ENCODE results near the gene RFC5.
"Not testable (repeated sequence)": the region's sequence is repeated elsewhere in the genome, so short reads cannot be mapped to it uniquely, and the experiment has no call there.

The RFC5 gene

GRCh38 chr12:117994551-117995438 is 21.7 kb upstream of the RFC5 start:
- Mint-ChIP-seq H3K36me3 (no peaks in the 10 kb centered on the region), H3K27me3 (no peaks in the 10 kb centered on the region), H3K9me3 (peaks cover 1% of the 10 kb centered on the region), H3K4me1 (no peaks in the 10 kb centered on the region), H3K4me3 (no peak overlapping the region), H3K27ac (no peak overlapping the region)
- CTCF ChIA-PET = no interaction called here
- no peak for DNase-seq

- DNase-seq = no peak
- no peak overlapping the region for H3K4me3 Mint-ChIP-seq
- peaks cover 1% of the 10 kb centered on the region for H3K9me3 Mint-ChIP-seq
- CTCF ChIA-PET = no interaction called here
- H3K36me3 Mint-ChIP-seq = no peaks in the 10 kb centered on the region
- no peaks in the 10 kb centered on the region for H3K4me1 Mint-ChIP-seq
- H3K27ac Mint-ChIP-seq = no peak overlapping the region
- peaks cover 3% of the 10 kb centered on the region for H3K27me3 Mint-ChIP-seq
These were observed 17.8 kb upstream of the RFC5 start for GRCh38 chr12:117998719-117999118.

- H3K4me3 Mint-ChIP-seq, H3K4me1 Mint-ChIP-seq, DNase-seq, CTCF ChIA-PET, H3K27ac Mint-ChIP-seq, H3K27me3 Mint-ChIP-seq, H3K36me3 Mint-ChIP-seq, H3K9me3 Mint-ChIP-seq: not testable (repeated sequence)
These were observed 16.7 kb upstream of the RFC5 start for GRCh38 chr12:117999806-118000205.

GRCh38 chr12:118010903-118011302 is 5.6 kb upstream of the RFC5 start:
- CTCF ChIA-PET = no interaction called here
- H3K36me3 Mint-ChIP-seq = no peaks in the 10 kb centered on the region
- DNase-seq = no peak
- H3K27ac Mint-ChIP-seq = no peak overlapping the region
- peaks cover 14% of the 10 kb centered on the region for H3K27me3 Mint-ChIP-seq
- peaks cover 1% of the 10 kb centered on the region for H3K4me1 Mint-ChIP-seq
- peaks cover 4% of the 10 kb centered on the region for H3K9me3 Mint-ChIP-seq
- H3K4me3 Mint-ChIP-seq = no peak overlapping the region

GRCh38 chr12:118011377-118011776 is 5.1 kb upstream of the RFC5 start:
- Mint-ChIP-seq H3K27me3 (peaks cover 16% of the 10 kb centered on the region), H3K4me3 (no peak overlapping the region), H3K4me1 (peaks cover 6% of the 10 kb centered on the region), H3K9me3 (peaks cover 4% of the 10 kb centered on the region), H3K36me3 (no peaks in the 10 kb centered on the region), H3K27ac (no peak overlapping the region)
- CTCF ChIA-PET = no interaction called here
- DNase-seq = no peak

- CTCF ChIA-PET = no interaction called here
- H3K27me3 Mint-ChIP-seq = peaks cover 19% of the 10 kb centered on the region
- peaks cover 4% of the 10 kb centered on the region for H3K9me3 Mint-ChIP-seq
- no peak overlapping the region for H3K4me3 Mint-ChIP-seq
- H3K36me3 Mint-ChIP-seq = no peaks in the 10 kb centered on the region
- DNase-seq = no peak
- no peak overlapping the region for H3K27ac Mint-ChIP-seq
- peaks cover 10% of the 10 kb centered on the region for H3K4me1 Mint-ChIP-seq
These were observed 4.5 kb upstream of the RFC5 start for GRCh38 chr12:118011961-118012360.

GRCh38 chr12:118013283-118013682 is 3.2 kb upstream of the RFC5 start:
- H3K9me3 Mint-ChIP-seq = peaks cover 4% of the 10 kb centered on the region
- peaks cover 23% of the 10 kb centered on the region for H3K4me1 Mint-ChIP-seq
- H3K4me3 Mint-ChIP-seq = no peak overlapping the region
- CTCF ChIA-PET = no interaction called here
- H3K36me3 Mint-ChIP-seq = peaks cover 6% of the 10 kb centered on the region
- H3K27me3 Mint-ChIP-seq = peaks cover 19% of the 10 kb centered on the region
- no peak for DNase-seq
- no peak overlapping the region for H3K27ac Mint-ChIP-seq

- Mint-ChIP-seq H3K9me3 (peaks cover 4% of the 10 kb centered on the region), H3K27me3 (peaks cover 19% of the 10 kb centered on the region), H3K27ac (no peak overlapping the region), H3K36me3 (peaks cover 15% of the 10 kb centered on the region), H3K4me1 (peaks cover 31% of the 10 kb centered on the region), H3K4me3 (no peak overlapping the region)
- CTCF ChIA-PET = no interaction called here
- no peak for DNase-seq
These were observed 1.2 kb upstream of the RFC5 start for GRCh38 chr12:118015306-118015705.

GRCh38 chr12:118015944-118016343 is 559 bp upstream of the RFC5 start:
- H3K27me3 Mint-ChIP-seq = peaks cover 19% of the 10 kb centered on the region
- DNase-seq = no peak
- peaks cover 31% of the 10 kb centered on the region for H3K4me1 Mint-ChIP-seq
- peaks cover 21% of the 10 kb centered on the region for H3K36me3 Mint-ChIP-seq
- peaks cover 4% of the 10 kb centered on the region for H3K9me3 Mint-ChIP-seq
- peak overlapping the region; percentile 87 for H3K4me3 Mint-ChIP-seq
- no peak overlapping the region for H3K27ac Mint-ChIP-seq
- CTCF ChIA-PET = interaction anchor here (0.6 to 1.5 kb wide), 3 partner anchors 19 to 780 kb away, joined by 3 to 5 read pairs (median 4); no protein-coding TSS in a partner anchor

- Mint-ChIP-seq H3K9me3 (peaks cover 4% of the 10 kb centered on the region), H3K36me3 (peaks cover 32% of the 10 kb centered on the region), H3K27ac (no peak overlapping the region), H3K4me1 (peaks cover 31% of the 10 kb centered on the region), H3K4me3 (peak overlapping the region; percentile 87), H3K27me3 (peaks cover 19% of the 10 kb centered on the region)
- no peak for DNase-seq
- CTCF ChIA-PET = no interaction called here
These were observed 1.4 kb downstream of the RFC5 start for GRCh38 chr12:118017926-118018325.

- Mint-ChIP-seq H3K4me1 (peaks cover 31% of the 10 kb centered on the region), H3K36me3 (peaks cover 41% of the 10 kb centered on the region), H3K27me3 (peaks cover 9% of the 10 kb centered on the region), H3K27ac (no peak overlapping the region), H3K9me3 (no peaks in the 10 kb centered on the region), H3K4me3 (no peak overlapping the region)
- no peak for DNase-seq
- CTCF ChIA-PET = no interaction called here
These were observed 3.5 kb downstream of the RFC5 start for GRCh38 chr12:118020036-118020435.

- H3K9me3 Mint-ChIP-seq, H3K4me3 Mint-ChIP-seq, H3K27me3 Mint-ChIP-seq, CTCF ChIA-PET, DNase-seq: not testable (repeated sequence)
- Mint-ChIP-seq H3K4me1 (peaks cover 19% of the 10 kb centered on the region), H3K27ac (peak overlapping the region; percentile 47), H3K36me3 (peaks cover 58% of the 10 kb centered on the region)
These were observed 5.7 kb downstream of the RFC5 start for GRCh38 chr12:118022097-118022727.

- no peaks in the 10 kb centered on the region for H3K9me3 Mint-ChIP-seq
- H3K4me1 Mint-ChIP-seq = peaks cover 14% of the 10 kb centered on the region
- peaks cover 60% of the 10 kb centered on the region for H3K36me3 Mint-ChIP-seq
- H3K4me3 Mint-ChIP-seq = no peak overlapping the region
- CTCF ChIA-PET = no interaction called here
- DNase-seq = no peak
- peak overlapping the region; percentile 47 for H3K27ac Mint-ChIP-seq
- no peaks in the 10 kb centered on the region for H3K27me3 Mint-ChIP-seq
These were observed 6.2 kb downstream of the RFC5 start for GRCh38 chr12:118022728-118023109.

- DNase-seq = no peak
- H3K36me3 Mint-ChIP-seq = peaks cover 59% of the 10 kb centered on the region
- no peak overlapping the region for H3K4me3 Mint-ChIP-seq
- H3K4me1 Mint-ChIP-seq = peaks cover 8% of the 10 kb centered on the region
- no peak overlapping the region for H3K27ac Mint-ChIP-seq
- CTCF ChIA-PET = no interaction called here
- H3K9me3 Mint-ChIP-seq = no peaks in the 10 kb centered on the region
- no peaks in the 10 kb centered on the region for H3K27me3 Mint-ChIP-seq
These were observed 6.9 kb downstream of the RFC5 start for GRCh38 chr12:118023301-118023860.

- H3K9me3 Mint-ChIP-seq = no peaks in the 10 kb centered on the region
- CTCF ChIA-PET = no interaction called here
- H3K36me3 Mint-ChIP-seq = peaks cover 58% of the 10 kb centered on the region
- H3K27ac Mint-ChIP-seq = no peak overlapping the region
- H3K4me1 Mint-ChIP-seq = no peaks in the 10 kb centered on the region
- no peaks in the 10 kb centered on the region for H3K27me3 Mint-ChIP-seq
- H3K4me3 Mint-ChIP-seq = no peak overlapping the region
- DNase-seq = no peak
These were observed 8.7 kb downstream of the RFC5 start for GRCh38 chr12:118025168-118025567.
